ENCODE data around the gene UXS1.

DNA sequence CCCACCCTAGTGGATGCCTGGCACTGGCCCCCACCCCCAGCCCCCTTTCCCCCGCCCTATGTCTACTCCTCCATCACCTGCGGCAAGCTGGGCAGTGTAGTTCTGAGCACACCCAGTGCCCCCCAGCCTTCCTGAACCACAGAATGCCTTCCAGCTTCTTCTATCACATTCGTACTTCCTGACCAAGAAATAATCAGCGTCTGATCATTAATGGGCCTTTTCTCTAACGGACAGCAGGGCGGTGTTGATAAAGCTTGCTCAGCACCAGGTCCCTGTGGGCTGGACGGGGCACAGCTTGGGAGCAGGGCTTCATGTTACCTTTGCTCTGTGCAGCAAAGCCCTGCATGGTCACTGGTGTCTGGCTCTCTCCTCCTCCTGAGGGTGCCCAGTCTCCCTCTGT is 15.4 kb downstream of the UXS1 start:
- TF ChIP-seq, protein P1, sequence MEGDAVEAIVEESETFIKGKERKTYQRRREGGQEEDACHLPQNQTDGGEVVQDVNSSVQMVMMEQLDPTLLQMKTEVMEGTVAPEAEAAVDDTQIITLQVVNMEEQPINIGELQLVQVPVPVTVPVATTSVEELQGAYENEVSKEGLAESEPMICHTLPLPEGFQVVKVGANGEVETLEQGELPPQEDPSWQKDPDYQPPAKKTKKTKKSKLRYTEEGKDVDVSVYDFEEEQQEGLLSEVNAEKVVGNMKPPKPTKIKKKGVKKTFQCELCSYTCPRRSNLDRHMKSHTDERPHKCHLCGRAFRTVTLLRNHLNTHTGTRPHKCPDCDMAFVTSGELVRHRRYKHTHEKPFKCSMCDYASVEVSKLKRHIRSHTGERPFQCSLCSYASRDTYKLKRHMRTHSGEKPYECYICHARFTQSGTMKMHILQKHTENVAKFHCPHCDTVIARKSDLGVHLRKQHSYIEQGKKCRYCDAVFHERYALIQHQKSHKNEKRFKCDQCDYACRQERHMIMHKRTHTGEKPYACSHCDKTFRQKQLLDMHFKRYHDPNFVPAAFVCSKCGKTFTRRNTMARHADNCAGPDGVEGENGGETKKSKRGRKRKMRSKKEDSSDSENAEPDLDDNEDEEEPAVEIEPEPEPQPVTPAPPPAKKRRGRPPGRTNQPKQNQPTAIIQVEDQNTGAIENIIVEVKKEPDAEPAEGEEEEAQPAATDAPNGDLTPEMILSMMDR (IDR thresholded peaks at IDR 0.05) = no peak
- TF ChIP-seq POLR2A (IDR thresholded peaks at IDR 0.05) = no peak
